HCT116 (cell line): ENCODE data around the gene FADS6. TPM values are rescaled to one million over a fixed set of nuclear protein-coding genes. Genes with fewer than 3 reads are reported as not detected.

Experiments
- ATAC-seq: fragments of 200-7000 bp; cut with Tn5 transposase; 2 replicates; pipeline ENCODE4 v1.9.1; 2020; ENCODE audit warnings: mild to moderate bottlenecking, moderate library complexity
- BruUV-seq: library from RNA; stranded (reverse); fragments of 400-500 nt; replicated peaks from 2 replicates; lab custom pipeline; 2021; lab: Mats Ljungman, UMichigan
- CTCF ChIA-PET: fragments of 300-600 bp; sonication (Branson Sonifier 250); formaldehyde crosslinking; loops from one replicate; lab custom pipeline; 2021; ENCODE audit warnings: antibody characterized with exemption; lab: Charles Lee
- POLR2A ChIA-PET: fragments of 300-600, 350-600 bp; sonication (Branson Sonifier 250); formaldehyde crosslinking; loops from one replicate; lab custom pipeline; 2021; ENCODE audit warnings: antibody characterized with exemption; lab: Charles Lee
- RAD21 ChIA-PET, 2 experiments: fragments of 300-600 bp; sonication (Branson Sonifier 250); formaldehyde crosslinking; loops; one replicate each; lab custom pipeline; 2023; ENCODE audit warnings: low total read pairs in 2 of 2; ENCODE audit not compliant: uncharacterized antibody in 2 of 2, unreplicated experiment in 2 of 2, low non-redundant PET in 1 of 2; lab: Charles Lee
- DNase-seq: peaks from one replicate; pipeline ENCODE4 v3.0.0-alpha.2; 2010; ENCODE audit warnings: low read depth, low spot score
- H2AFZ ChIP-seq: fragments of 200-600 bp; shearing (Covaris generic), sonication (generic); 2 replicates; pipeline ENCODE4 v1.6.1; 2017; ENCODE audit warnings: low read depth, mixed run types, mixed read lengths, antibody characterized with exemption, low read length; ENCODE audit not compliant: poor library complexity, severe bottlenecking
- H3K27ac ChIP-seq: 2 replicates; pipeline ENCODE4 v1.5.1; 2012; ENCODE audit warnings: low read depth, low read length
- H3K27me3 ChIP-seq: fragments of 200-600 bp; sonication (generic); 2 replicates; pipeline ENCODE4 v1.6.1; 2016; ENCODE audit warnings: mixed run types, low read length, mixed read lengths; ENCODE audit not compliant: insufficient read depth
- H3K36me3 ChIP-seq, 2 experiments: fragments of 200-500 bp in 1 of 2; fragments of 200-600 bp in 1 of 2; sonication (Bioruptor generic) in 1 of 2; sonication (generic) in 1 of 2; 2 replicates each; pipeline versions ENCODE4 v1.5.1 to v1.6.1; 2014 to 2016; ENCODE audit warnings: low read length in 2 of 2, inconsistent platforms in 1 of 2, mixed read lengths in 1 of 2, mixed run types in 1 of 2; ENCODE audit not compliant: insufficient read depth in 2 of 2, control insufficient read depth in 1 of 2
- H3K4me1 ChIP-seq, 2 experiments: fragments of 200-600 bp in 1 of 2; sonication (generic) in 1 of 2; 2 replicates each; pipeline versions ENCODE4 v1.5.1 to v1.6.1; 2012 to 2017; ENCODE audit warnings: low read length in 2 of 2, inconsistent platforms in 1 of 2, mild to moderate bottlenecking in 1 of 2, mixed read lengths in 1 of 2, mixed run types in 1 of 2, moderate library complexity in 1 of 2; ENCODE audit not compliant: insufficient read depth in 2 of 2, control insufficient read depth in 1 of 2
- H3K4me2 ChIP-seq: fragments of 200-600 bp; sonication (generic); 2 replicates; pipeline ENCODE4 v1.6.1; 2017; ENCODE audit warnings: mixed run types, low read length, mixed read lengths
- H3K4me3 ChIP-seq, 2 experiments: fragments of 200-600 bp in 1 of 2; sonication (generic) in 1 of 2; replicated peaks in 1 of 2; 2 replicates each; pipeline ENCODE4 v1.5.1; 2011 to 2016; ENCODE audit warnings: low read length in 2 of 2, control low read depth in 1 of 2, low read depth in 1 of 2, mild to moderate bottlenecking in 1 of 2, mixed read lengths in 1 of 2, mixed run types in 1 of 2
- H3K79me2 ChIP-seq: fragments of 200-600 bp; sonication (generic); 2 replicates; pipeline ENCODE4 v1.6.1; 2017; ENCODE audit warnings: mild to moderate bottlenecking, mixed run types, low read length, moderate library complexity, mixed read lengths; ENCODE audit not compliant: insufficient read depth
- H3K9ac ChIP-seq: fragments of 200-600 bp; sonication (generic); 2 replicates; pipeline ENCODE4 v1.6.1; 2016; ENCODE audit warnings: low read length, mixed read lengths
- H3K9me2 ChIP-seq: fragments of 200-600 bp; sonication (generic), shearing (Covaris generic); 2 replicates; pipeline ENCODE4 v1.6.1; 2017; ENCODE audit warnings: mixed run types, mild to moderate bottlenecking, moderate library complexity; ENCODE audit not compliant: insufficient read depth
- H3K9me3 ChIP-seq, 2 experiments: fragments of 200-500 bp in 1 of 2; fragments of 200-600 bp in 1 of 2; sonication (Bioruptor generic) in 1 of 2; sonication (generic) in 1 of 2; 2 replicates each; pipeline ENCODE4 v1.6.1; 2014 to 2017; ENCODE audit warnings: low read length in 2 of 2, mixed read lengths in 2 of 2, inconsistent platforms in 1 of 2, low read depth in 1 of 2, mild to moderate bottlenecking in 1 of 2, mixed run types in 1 of 2, moderate library complexity in 1 of 2; ENCODE audit not compliant: control insufficient read depth in 1 of 2, insufficient read depth in 1 of 2
- H4K20me1 ChIP-seq: fragments of 200-600 bp; sonication (generic), shearing (Covaris generic); 2 replicates; pipeline ENCODE4 v1.6.1; 2017; ENCODE audit warnings: mixed run types, mild to moderate bottlenecking, moderate library complexity; ENCODE audit not compliant: insufficient read depth
- CEBPB ChIP-seq: IDR thresholded peaks from 2 replicates; pipeline ENCODE4 v1.6.1; 2012; ENCODE audit warnings: low read depth
- ELF1 ChIP-seq: IDR thresholded peaks from 2 replicates; pipeline ENCODE4 v1.6.1; 2012; ENCODE audit warnings: low read depth, borderline replicate concordance
- EZH2 ChIP-seq: fragments of 200-600 bp; sonication (generic); IDR thresholded peaks from 2 replicates; pipeline ENCODE4 v1.6.1; 2017; ENCODE audit warnings: antibody characterized with exemption, mixed run types
- EZH2phosphoT487 ChIP-seq: fragments of 200-600 bp; IDR thresholded peaks from 2 replicates; pipeline ENCODE4 v1.6.1; 2018; ENCODE audit warnings: antibody characterized with exemption, borderline replicate concordance
- FOSL1 ChIP-seq: IDR thresholded peaks from 2 replicates; pipeline ENCODE4 v1.6.1; 2012; ENCODE audit warnings: low read depth
- JUND ChIP-seq: IDR thresholded peaks from 2 replicates; pipeline ENCODE4 v1.6.1; 2012
- POLR2A ChIP-seq: IDR thresholded peaks from 2 replicates; pipeline ENCODE4 v1.7.0; 2011; ENCODE audit warnings: borderline replicate concordance; ENCODE audit not compliant: insufficient read depth, insufficient read length; ENCODE audit errors: extremely low read depth
- POLR2AphosphoS5 ChIP-seq: IDR thresholded peaks from 2 replicates; pipeline ENCODE4 v1.6.1; 2011; ENCODE audit warnings: mild to moderate bottlenecking, low read depth, low read length, moderate library complexity
- SIN3A ChIP-seq: IDR thresholded peaks from 2 replicates; pipeline ENCODE4 v1.6.1; 2012; ENCODE audit warnings: low read depth
- TCF7L2 ChIP-seq: IDR thresholded peaks from 2 replicates; pipeline ENCODE4 v1.7.0; 2011; ENCODE audit warnings: borderline replicate concordance, inconsistent platforms; ENCODE audit not compliant: insufficient read depth, insufficient read length; ENCODE audit errors: extremely low read depth
- YY1 ChIP-seq: IDR thresholded peaks from 2 replicates; pipeline ENCODE4 v1.6.1; 2011; ENCODE audit warnings: low read length, low read depth, moderate library complexity, mild to moderate bottlenecking; ENCODE audit not compliant: insufficient replicate concordance; ENCODE audit errors: extremely low read depth
- ZFX ChIP-seq: fragments of 450-650 bp; IDR thresholded peaks from 2 replicates; pipeline ENCODE4 v1.6.1; 2017
- ZNF274 ChIP-seq: fragments of 200-500 bp; sonication (Bioruptor generic); IDR thresholded peaks from 2 replicates; pipeline ENCODE4 v1.6.1; 2014; ENCODE audit warnings: mild to moderate bottlenecking, low read depth, low read length, inconsistent platforms
- intact Hi-C: fragments of 100-400 bp; cut with micrococcal nuclease; formaldehyde crosslinking; loops from 2 replicates; pipeline ENCODE4 v1.10.0; 2022
- total RNA-seq: library from RNA; stranded (reverse); gene quantifications from one replicate; pipeline ENCODE4 v1.2.1, GENCODE V29; 2021; ENCODE audit not compliant: unreplicated experiment
- TF ChIP-seq, protein P1 (sequence below), 3 experiments: fragments of 200-600 bp in 1 of 3; sonication (generic) in 1 of 3; IDR thresholded peaks in 2 of 3; conservative IDR thresholded peaks in 1 of 3; 2 replicates each; pipeline ENCODE4 v1.5.1; 2012 to 2017; ENCODE audit warnings: low read depth in 2 of 3, low read length in 2 of 3, antibody characterized with exemption in 1 of 3, borderline replicate concordance in 1 of 3, control low read depth in 1 of 3, mild to moderate bottlenecking in 1 of 3, mixed read lengths in 1 of 3, mixed run types in 1 of 3, moderate library complexity in 1 of 3; ENCODE audit not compliant: insufficient read depth in 1 of 3

FADS6 gene
- total RNA-seq, 1 experiment from 2014 or later: not detected

DNA sequence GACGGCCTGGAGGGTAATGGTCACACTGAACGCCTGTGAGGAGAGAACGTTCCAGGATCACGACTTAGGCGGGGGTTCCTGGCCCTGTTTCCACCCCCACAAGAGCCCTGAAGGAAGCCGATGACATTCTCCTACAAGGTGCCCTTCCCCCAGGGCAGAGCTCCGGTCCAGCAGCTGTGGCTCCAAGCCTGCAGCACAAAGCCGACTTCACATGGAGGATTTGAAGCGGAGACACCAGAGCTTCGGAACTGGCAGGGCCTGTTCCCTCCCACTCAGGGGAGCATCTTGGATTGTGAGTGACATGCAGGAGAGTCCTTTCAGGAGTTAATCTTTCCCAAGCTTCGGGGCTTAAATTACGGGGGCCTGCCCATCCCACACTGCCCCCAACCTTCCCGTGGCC lies 5.0 kb downstream of the FADS6 start:
- CTCF ChIA-PET: no interaction called here
- Histone ChIP-seq H3K9me2 (no peaks in the 10 kb centered on the region), H3K4me3 (no peak overlapping the region), H3K36me3 (no peaks in the 10 kb centered on the region), H3K27ac (no peak overlapping the region), H3K9ac (no peak overlapping the region), H3K9me3 (no peaks in the 10 kb centered on the region), H4K20me1 (no peaks in the 10 kb centered on the region), H3K27me3 (no peaks in the 10 kb centered on the region), H3K4me1 (no peaks in the 10 kb centered on the region), H3K79me2 (no peaks in the 10 kb centered on the region), H2AFZ (no peak overlapping the region), H3K4me2 (no peak overlapping the region)
- TF ChIP-seq ELF1: no peak
- no peak for TF ChIP-seq POLR2AphosphoS5
- TF ChIP-seq TCF7L2: no peak
- no peak for TF ChIP-seq EZH2
- no peak for TF ChIP-seq ZNF274
- no peak for TF ChIP-seq YY1
- POLR2A ChIA-PET: interaction anchor here (2.4 kb wide), 1 partner anchor 15 kb away, joined by 12 read pairs; the partner anchor contains the start of gene FDXR
- DNase-seq (no peak), ATAC-seq (no peak)
- intact Hi-C loops: no loop called here
- RAD21 ChIA-PET: no interaction called here
- BruUV-seq: no TSS peak

- intact Hi-C loops: no loop called here
- ATAC-seq (no peak), DNase-seq (no peak)
- Histone ChIP-seq H3K4me1 (peaks cover 0 to 5% of the 10 kb centered on the region in 2 experiments; a peak in 2 of 4 replicates), H4K20me1 (no peaks in the 10 kb centered on the region), H3K4me2 (no peak overlapping the region), H3K36me3 (no peaks in the 10 kb centered on the region), H3K9ac (no peak overlapping the region), H3K9me3 (no peaks in the 10 kb centered on the region), H3K27ac (no peak overlapping the region), H3K9me2 (no peaks in the 10 kb centered on the region), H3K4me3 (no peak overlapping the region), H3K27me3 (no peaks in the 10 kb centered on the region), H3K79me2 (no peaks in the 10 kb centered on the region), H2AFZ (no peak overlapping the region)
- RAD21 ChIA-PET: no interaction called here
- CTCF ChIA-PET: no interaction called here
- POLR2A ChIA-PET: no interaction called here
- BruUV-seq: no TSS peak
- TF ChIP-seq CEBPB: no peak
- TF ChIP-seq YY1: no peak
- TF ChIP-seq POLR2A: no peak
- no peak for TF ChIP-seq ELF1
- TF ChIP-seq, protein P1, sequence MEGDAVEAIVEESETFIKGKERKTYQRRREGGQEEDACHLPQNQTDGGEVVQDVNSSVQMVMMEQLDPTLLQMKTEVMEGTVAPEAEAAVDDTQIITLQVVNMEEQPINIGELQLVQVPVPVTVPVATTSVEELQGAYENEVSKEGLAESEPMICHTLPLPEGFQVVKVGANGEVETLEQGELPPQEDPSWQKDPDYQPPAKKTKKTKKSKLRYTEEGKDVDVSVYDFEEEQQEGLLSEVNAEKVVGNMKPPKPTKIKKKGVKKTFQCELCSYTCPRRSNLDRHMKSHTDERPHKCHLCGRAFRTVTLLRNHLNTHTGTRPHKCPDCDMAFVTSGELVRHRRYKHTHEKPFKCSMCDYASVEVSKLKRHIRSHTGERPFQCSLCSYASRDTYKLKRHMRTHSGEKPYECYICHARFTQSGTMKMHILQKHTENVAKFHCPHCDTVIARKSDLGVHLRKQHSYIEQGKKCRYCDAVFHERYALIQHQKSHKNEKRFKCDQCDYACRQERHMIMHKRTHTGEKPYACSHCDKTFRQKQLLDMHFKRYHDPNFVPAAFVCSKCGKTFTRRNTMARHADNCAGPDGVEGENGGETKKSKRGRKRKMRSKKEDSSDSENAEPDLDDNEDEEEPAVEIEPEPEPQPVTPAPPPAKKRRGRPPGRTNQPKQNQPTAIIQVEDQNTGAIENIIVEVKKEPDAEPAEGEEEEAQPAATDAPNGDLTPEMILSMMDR (IDR thresholded peaks at IDR 0.05 in 2 of 3, conservative IDR thresholded peaks at IDR 0.05 in 1 of 3; ENCODE audit: borderline replicate concordance in 1 of 3, insufficient read depth in 1 of 3, low read depth in 2 of 3, low read length in 2 of 3): no peak
- no peak for TF ChIP-seq ZFX
- TF ChIP-seq EZH2phosphoT487: no peak
- no peak for TF ChIP-seq FOSL1
- TF ChIP-seq EZH2: no peak
- TF ChIP-seq SIN3A: no peak
- TF ChIP-seq JUND: no peak
- no peak for TF ChIP-seq ZNF274
- TF ChIP-seq, all 23 proteins: peak for 0
Measured at GRCh38 chr17:74883241-74883745, 10.1 kb downstream of the FADS6 start.
